Left lung (tissue), 10 donors: ENCODE data around the gene HCN3. TPM values are rescaled to one million over a fixed set of nuclear protein-coding genes. Genes with fewer than 3 reads are reported as not detected.

Source experiments
- ATAC-seq: fragments of 200-7000 bp; cut with Tn5 transposase; one replicate; pipeline ENCODE4 v1.9.1; 2020; ENCODE audit warnings: moderate library complexity
- DNase-seq, 4 donors: peaks; one replicate each; pipeline ENCODE4 v3.0.0-alpha.2; 2013 to 2020
- H3K27ac ChIP-seq, 2 donors: fragments of 200-600 bp; sonication (generic) in 1 of 2; one replicate each; pipeline versions ENCODE4 v1.5.0 to v1.8.0; 2020 to 2021
- H3K27me3 ChIP-seq, 2 donors: fragments of 200-600 bp; sonication (generic) in 1 of 2; one replicate each; pipeline versions ENCODE4 v1.5.0 to v1.8.0; 2020 to 2021
- H3K36me3 ChIP-seq, 2 donors: fragments of 200-600 bp; sonication (generic) in 1 of 2; one replicate each; pipeline versions ENCODE4 v1.5.0 to v1.8.0; 2020 to 2021
- H3K4me1 ChIP-seq, 2 donors: fragments of 200-600 bp; one replicate each; pipeline ENCODE4 v1.8.0; 2021
- H3K4me3 ChIP-seq, 2 donors: fragments of 200-600 bp; sonication (generic) in 1 of 2; one replicate each; pipeline versions ENCODE4 v1.5.0 to v1.8.0; 2020 to 2021; ENCODE audit warnings: mild to moderate bottlenecking in 1 of 2
- H3K9me3 ChIP-seq, 2 donors: fragments of 200-600 bp; sonication (generic) in 1 of 2; one replicate each; pipeline versions ENCODE4 v1.5.0 to v1.8.0; 2020 to 2021
- intact Hi-C, 2 donors: fragments of 100-400 bp; cut with DNase I; formaldehyde crosslinking; loops; one replicate each; pipeline versions ENCODE4 v1.11.2 to v1.14.2; 2022
- polyA plus RNA-seq, 6 donors: library from polyadenylated mRNA; unstranded; fragments of 120-200 nt; gene quantifications; one replicate each; pipeline ENCODE4 v1.2.1, GENCODE V29; 2013; ENCODE audit not compliant: insufficient read length in 6 of 6
- total RNA-seq, 2 donors: library from RNA; stranded (reverse); fragmentation: NEBNext Ultra II Directional; extraction: Animal tissue kit (Norgen Biotek cat#: 25700); gene quantifications; one replicate each; pipeline ENCODE4 v1.2.1, GENCODE V29; 2021
- TF ChIP-seq, protein P1 (sequence below), 2 donors: fragments of 200-600 bp; sonication (generic) in 1 of 2; IDR thresholded peaks; one replicate each; pipeline versions ENCODE4 v1.5.0 to v1.8.0; 2021; ENCODE audit warnings: antibody characterized with exemption in 2 of 2
- donor health status: DM: no; HTN: yes; CAD: no.
- donor health status: DM: no; HTN: no; CAD: no.

The HCN3 gene
- total and polyA plus RNA-seq, 8 donors: 2.4 to 11.7 (median 8.3) TPM

GRCh38 chr1:155294520-155295182, 17.4 kb downstream of the HCN3 start:
- Histone ChIP-seq H3K4me3 (no peak overlapping the region), H3K9me3 (no peaks in the 10 kb centered on the region), H3K4me1 (peaks cover 0 to 9% of the 10 kb centered on the region in 2 donors), H3K36me3 (no peaks in the 10 kb centered on the region), H3K27me3 (peaks cover 20 to 49% of the 10 kb centered on the region in 2 donors), H3K27ac (no peak overlapping the region)
- no peak for ATAC-seq
- TF ChIP-seq, protein P1, sequence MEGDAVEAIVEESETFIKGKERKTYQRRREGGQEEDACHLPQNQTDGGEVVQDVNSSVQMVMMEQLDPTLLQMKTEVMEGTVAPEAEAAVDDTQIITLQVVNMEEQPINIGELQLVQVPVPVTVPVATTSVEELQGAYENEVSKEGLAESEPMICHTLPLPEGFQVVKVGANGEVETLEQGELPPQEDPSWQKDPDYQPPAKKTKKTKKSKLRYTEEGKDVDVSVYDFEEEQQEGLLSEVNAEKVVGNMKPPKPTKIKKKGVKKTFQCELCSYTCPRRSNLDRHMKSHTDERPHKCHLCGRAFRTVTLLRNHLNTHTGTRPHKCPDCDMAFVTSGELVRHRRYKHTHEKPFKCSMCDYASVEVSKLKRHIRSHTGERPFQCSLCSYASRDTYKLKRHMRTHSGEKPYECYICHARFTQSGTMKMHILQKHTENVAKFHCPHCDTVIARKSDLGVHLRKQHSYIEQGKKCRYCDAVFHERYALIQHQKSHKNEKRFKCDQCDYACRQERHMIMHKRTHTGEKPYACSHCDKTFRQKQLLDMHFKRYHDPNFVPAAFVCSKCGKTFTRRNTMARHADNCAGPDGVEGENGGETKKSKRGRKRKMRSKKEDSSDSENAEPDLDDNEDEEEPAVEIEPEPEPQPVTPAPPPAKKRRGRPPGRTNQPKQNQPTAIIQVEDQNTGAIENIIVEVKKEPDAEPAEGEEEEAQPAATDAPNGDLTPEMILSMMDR (IDR thresholded peaks at IDR 0.05): no peak
- intact Hi-C loops: no loop called here
- no peak for DNase-seq

GRCh38 chr1:155295183-155295941, 18.1 kb downstream of the HCN3 start:
- no peak for DNase-seq
- TF ChIP-seq, protein P1 (IDR thresholded peaks at IDR 0.05): no peak
- no peaks in the 10 kb centered on the region for H3K36me3 ChIP-seq
- no peak for ATAC-seq
- peaks cover 0 to 9% of the 10 kb centered on the region in 2 donors for H3K4me1 ChIP-seq
- no peak overlapping the region for H3K4me3 ChIP-seq
- no peaks in the 10 kb centered on the region for H3K9me3 ChIP-seq
- peaks cover 20 to 49% of the 10 kb centered on the region in 2 donors for H3K27me3 ChIP-seq
- intact Hi-C loops: no loop called here
- no peak overlapping the region for H3K27ac ChIP-seq

DNA sequence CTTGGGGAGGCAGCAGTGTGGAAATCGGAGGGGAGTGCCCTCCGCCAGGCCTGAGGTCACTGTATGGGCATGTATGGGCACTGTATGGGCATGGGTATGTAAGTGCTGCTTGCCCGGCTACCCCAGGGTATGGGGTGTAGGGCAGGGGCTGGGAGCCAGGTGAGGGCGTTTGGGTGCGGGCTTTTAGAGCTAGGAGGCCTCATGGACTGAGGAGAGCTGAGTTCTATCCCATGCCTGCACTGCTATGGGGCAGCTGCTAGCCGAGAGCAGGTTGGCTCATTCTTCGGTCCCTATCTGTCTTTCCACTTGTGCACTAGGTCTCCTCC, 18.6 kb downstream of the HCN3 start:
- peaks cover 0 to 9% of the 10 kb centered on the region in 2 donors for H3K4me1 ChIP-seq
- intact Hi-C loops: no loop called here
- no peaks in the 10 kb centered on the region for H3K36me3 ChIP-seq
- no peak overlapping the region for H3K4me3 ChIP-seq
- ATAC-seq: no peak
- DNase-seq: no peak
- no peaks in the 10 kb centered on the region for H3K9me3 ChIP-seq
- peaks cover 20 to 49% of the 10 kb centered on the region in 2 donors for H3K27me3 ChIP-seq
- no peak overlapping the region for H3K27ac ChIP-seq
- TF ChIP-seq, protein P1 (IDR thresholded peaks at IDR 0.05): no peak

DNA sequence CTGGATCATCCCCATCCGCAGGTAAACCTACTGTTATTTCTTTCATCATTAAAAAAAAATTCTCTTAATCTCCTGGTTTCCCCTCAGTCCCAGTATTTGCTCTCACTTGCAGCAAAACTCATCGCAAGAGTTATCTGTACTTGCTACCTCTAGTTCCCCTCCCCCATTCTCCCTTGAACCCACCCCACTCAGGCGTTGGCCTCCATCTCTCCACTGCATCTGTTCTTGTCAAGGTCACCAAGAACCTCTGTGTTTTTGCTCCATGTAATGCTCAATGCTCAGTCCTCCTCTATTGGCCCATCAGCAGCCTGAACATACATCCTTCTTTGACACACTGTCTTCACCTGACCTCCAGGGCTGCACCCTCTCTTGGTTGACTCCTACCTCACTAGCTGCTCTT, 19.4 kb downstream of the HCN3 start:
- Histone ChIP-seq H3K27ac (no peak overlapping the region), H3K4me1 (peaks cover 0 to 9% of the 10 kb centered on the region in 2 donors), H3K27me3 (peaks cover 20 to 49% of the 10 kb centered on the region in 2 donors), H3K36me3 (no peaks in the 10 kb centered on the region), H3K4me3 (no peak overlapping the region), H3K9me3 (no peaks in the 10 kb centered on the region)
- TF ChIP-seq, protein P1 (IDR thresholded peaks at IDR 0.05): no peak
- intact Hi-C loops: no loop called here
- no peak for ATAC-seq
- no peak for DNase-seq

- intact Hi-C loops: no loop called here
- no peak overlapping the region for H3K27ac ChIP-seq
- no peak for DNase-seq
- no peaks in the 10 kb centered on the region for H3K36me3 ChIP-seq
- TF ChIP-seq, protein P1 (IDR thresholded peaks at IDR 0.05): no peak
- H3K9me3 ChIP-seq: no peaks in the 10 kb centered on the region
- ATAC-seq: no peak
- peaks cover 0 to 9% of the 10 kb centered on the region in 2 donors for H3K4me1 ChIP-seq
- peaks cover 20 to 49% of the 10 kb centered on the region in 2 donors for H3K27me3 ChIP-seq
- H3K4me3 ChIP-seq: no peak overlapping the region
Measured at GRCh38 chr1:155297384-155297783, 20.1 kb downstream of the HCN3 start.
